ENCODE measurements around the gene RPS27.
A peak's percentile ranks its signal among the peaks of the same experiment; 100 is the strongest.
"Not testable (repeated sequence)": the region's sequence is repeated elsewhere in the genome, so short reads cannot be mapped to it uniquely, and the experiment has no call there.

Gene RPS27

DNA sequence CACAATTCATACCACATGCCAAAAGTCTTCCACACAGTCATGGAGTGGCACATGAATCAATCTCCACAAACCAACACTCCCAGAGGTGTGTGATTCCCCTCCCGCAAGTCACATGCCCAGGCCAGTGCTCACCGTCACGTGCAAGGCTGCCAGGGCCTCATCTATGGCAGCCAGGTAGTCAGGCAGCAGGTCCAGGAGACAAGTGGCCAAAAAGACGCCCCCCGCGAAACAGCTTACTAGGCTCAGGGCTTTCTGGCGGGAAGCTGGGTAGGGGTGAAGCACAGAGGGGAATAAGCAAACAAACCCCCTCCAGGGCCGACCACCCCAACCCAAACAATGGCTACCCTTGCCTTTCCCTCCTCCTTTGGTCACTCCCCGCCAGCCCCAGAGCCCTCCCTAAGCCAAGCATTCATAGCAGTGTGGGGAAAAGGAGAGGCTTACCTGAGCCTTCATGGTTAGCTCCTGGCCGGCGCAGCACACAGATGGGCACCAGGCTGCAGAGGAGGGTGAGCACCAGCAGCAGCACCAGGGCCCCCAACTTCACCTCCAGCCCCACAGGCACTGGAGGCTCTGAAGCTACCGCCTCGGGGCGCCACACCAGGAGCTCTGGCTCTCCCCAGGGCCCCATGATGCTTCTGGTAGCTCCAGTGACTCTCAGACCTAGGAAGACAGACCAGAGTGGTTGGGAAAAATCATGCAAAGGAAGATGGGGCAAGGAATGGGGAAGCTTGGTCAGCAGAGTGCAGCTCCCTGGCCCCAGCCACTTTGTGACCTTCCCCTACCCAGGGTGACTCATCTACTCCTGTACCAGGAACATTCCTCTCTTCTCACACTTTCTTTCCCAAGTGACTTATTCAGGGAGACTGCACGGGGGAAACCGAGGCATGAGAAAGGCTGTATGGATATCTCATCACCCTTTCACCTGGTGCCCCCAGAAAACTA, 28.2 kb upstream of the RPS27 start:
- no peak for DNase-seq

DNA sequence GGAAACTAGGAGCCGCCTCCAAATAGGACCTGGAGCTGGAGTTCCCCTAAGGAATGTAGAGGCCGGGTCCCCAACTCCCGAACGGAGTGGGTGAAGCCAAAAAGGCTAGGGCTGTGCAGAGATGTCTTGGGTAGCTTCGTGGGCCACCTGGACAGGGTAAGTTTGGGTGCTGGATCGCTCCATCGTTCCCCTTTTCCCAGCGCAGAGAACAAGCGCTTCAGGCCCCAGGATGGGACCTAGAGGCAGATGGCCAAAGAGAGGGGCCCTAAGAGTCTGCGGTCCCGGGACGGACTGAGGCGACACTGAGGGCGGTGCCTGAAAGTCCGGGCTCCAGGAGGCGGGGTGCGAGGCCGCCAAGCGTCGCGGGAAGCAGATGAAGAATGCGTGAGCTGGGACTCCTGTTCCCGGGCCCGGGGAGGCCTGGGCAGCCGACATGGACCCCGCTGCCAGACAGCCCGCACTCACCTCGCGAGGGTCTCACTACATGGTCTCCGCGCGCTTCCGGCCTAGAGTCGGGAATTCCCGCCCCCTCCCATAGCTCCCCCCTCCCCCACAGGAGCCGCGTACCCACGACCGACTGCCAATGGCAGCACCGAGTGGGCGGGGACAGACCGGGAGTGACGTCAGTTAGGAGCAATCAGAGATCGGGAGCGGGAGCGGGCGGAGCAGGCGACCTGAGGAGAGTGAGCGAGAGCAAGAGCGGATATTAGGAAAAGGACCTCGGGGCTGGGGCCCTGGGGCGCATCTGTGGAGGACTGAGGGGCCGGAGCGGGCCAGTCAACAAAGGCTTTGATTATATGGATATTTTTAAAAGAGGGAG, 27.3 kb upstream of the RPS27 start, which contains the start of gene SLC39A1:
Gene SLC39A1 (minus strand): TSS at position 508 of the 820 bp plus-strand sequence. CDS start 822 bp downstream, outside the sequence.
- DNase-seq, result peak; percentile 96

GRCh38 chr1:153963850-153964331, 26.7 kb upstream of the RPS27 start:
- DNase-seq, result peak; percentile 37

DNA sequence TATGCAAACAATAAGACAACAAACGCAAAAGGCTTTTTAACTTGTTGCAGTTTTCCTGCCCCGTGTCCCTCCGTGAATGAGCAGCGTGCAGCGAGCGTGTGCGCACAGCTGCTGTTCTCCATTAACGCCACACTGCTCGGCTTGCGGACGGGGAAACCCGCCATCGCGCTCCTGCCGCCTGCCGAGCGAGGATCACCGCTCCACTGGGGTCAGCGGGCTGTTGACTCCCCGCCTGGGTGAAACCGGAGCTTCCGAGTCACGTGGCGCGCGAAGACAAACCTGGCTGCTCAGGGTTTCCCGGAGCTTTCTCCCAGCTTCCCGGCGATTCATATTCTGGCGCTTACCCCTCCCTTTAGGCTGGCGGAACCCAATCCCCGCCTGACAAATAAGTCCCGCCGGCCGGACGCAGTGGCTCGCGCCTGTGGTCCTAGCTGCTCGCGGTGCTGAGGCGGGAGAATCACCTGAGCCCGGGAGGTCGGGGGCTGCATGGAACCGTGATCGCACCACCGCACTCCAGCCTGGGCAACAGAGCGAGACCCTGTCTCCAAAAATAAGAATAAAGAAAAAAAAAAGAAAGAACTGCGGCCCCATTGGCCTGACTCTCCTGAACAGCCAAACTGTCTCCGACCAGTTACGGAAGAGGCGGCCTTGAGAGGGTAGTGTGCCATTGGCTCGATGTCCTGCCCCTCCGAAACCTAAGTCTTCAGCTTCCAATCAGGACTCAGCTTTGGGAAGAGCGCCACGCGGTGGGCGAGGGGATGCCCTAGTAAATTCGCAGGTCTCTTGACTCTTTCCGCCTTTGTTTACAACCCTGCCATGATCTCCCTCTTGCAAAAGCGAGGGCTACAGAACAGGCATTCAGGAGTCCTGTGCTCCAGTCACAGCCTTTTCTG, 23.2 kb upstream of the RPS27 start, which contains the start of gene CREB3L4:
Gene CREB3L4 (plus strand): TSS at position 796 of the 893 bp plus-strand sequence. CDS start 624 bp downstream, outside the sequence.
- peak; percentile 97 for DNase-seq

DNA sequence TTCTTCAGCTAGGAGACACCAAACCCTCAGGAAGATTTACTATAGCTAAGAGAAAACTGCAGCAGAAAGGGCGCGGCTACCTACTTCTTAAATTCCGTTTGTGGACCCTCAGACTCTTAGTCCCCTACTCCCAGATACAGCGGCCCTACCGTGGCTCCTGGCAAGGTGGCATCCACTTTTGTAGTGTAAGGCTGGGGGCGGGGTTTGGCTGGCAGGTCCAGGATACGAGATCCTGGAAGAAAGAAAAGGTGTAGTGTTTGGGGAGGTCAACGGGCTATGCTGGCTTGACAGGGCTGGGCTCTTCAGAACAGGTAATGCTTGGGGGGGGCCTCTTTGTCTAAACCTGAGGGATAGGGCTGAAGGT, 22.6 kb upstream of the RPS27 start:
- peak; percentile 82 for DNase-seq

- no peak for DNase-seq
These were observed 22.2 kb upstream of the RPS27 start for GRCh38 chr1:153968408-153968807.

GRCh38 chr1:153968972-153969371, 21.6 kb upstream of the RPS27 start:
- DNase-seq, result no peak

GRCh38 chr1:153970346-153970745, 20.2 kb upstream of the RPS27 start:
- DNase-seq, result no peak

- no peak for DNase-seq
These were observed 17.5 kb upstream of the RPS27 start for GRCh38 chr1:153973071-153973470.

- DNase-seq, result no peak
These were observed 17.0 kb upstream of the RPS27 start for GRCh38 chr1:153973525-153973924.

DNA sequence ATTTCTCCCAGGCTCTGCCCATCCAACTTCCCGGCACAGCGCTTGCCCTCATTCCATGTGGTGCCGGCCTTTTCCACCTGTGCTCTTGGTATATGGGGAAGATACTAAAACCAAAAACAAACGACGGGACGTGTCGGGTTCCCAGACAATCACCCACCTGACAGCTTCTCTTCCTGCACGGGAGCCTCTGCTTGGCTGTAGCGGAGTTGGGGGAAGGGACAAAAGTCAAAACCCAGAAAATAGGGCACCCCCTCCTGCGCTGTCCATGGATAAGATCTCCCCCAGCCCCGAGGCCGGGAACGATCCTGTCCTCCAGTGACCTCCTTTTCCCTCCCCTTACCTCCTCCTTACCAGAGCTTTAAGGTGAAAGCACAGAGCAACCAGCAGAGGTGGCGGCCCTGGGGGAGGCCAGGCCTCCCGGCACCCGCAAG, 13.7 kb upstream of the RPS27 start:
- no peak for DNase-seq

- DNase-seq, result peak; percentile 77
These were observed 13.0 kb upstream of the RPS27 start, which contains the start of gene JTB for GRCh38 chr1:153977250-153978240. Gene JTB (minus strand): TSS chr1:153977674. CDS start chr1:153977252, 422 bp downstream.

DNA sequence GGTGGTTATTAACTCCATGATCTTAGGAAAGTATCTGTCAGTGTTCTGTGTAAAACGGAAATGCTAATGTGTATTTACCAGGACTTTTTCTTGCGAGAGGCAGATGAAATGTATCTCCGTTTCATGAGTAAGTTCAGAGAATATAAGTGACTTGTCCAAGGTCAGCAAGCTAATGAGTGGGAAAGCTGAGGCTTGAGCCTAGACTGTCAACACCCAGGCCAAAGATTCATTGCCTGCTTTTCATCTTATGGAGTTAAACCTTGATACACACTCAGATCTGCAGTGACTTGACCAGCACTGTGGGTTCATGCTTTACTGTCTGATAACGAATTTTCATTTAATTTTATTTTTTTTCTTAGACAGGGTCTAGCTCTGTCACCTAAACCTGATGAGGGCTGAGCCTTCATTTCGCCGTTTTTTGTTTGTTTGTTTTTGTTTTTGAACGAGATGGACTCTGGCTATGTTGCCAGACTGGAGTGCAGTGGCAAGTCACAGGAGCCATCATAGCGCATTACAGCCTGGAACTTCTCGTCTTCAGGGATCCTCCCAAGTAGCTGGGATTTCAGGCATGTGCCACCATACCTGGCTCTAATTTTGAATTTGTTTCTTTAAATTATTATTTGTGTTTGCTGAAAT, 12.2 kb upstream of the RPS27 start:
- no peak for DNase-seq

DNA sequence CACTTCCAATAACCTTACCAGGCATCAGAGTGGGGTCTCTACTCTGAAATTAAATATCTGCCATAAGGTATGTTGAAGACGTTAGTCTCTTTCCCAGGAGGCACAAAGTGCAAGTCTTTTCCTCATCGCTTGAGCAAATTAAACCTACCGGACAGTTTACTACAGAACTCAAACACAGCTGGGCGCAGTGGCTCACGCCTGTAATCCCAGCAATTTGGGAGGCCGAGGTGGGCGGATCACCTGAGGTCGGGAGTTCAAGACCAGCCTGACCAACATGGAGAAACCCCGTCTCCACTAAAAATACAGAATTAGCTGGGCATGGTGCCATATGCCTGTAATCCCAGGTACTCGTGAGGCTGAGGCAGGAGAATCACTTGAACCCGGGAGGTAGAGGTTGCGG, 11.5 kb upstream of the RPS27 start:
- not testable (repeated sequence) for DNase-seq

DNA sequence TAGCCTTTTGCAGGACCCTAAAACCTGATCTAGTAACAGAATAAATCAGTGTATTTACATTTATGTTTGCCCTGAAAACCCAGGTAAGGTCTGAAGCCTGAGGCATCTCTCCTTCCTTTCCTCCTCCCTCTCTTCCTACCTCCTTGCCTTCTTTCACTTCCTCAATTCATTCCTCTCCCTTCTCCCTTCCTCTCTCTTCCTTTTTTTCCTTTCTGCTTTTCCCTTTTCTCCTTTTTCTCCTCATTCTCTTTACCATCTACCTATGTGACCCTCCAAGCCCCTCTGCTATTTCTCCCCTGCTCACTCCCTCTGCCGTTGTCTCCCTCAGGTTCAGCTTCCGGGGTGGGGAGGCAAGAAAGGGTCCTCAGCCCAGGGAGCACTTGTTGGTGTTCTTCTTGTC, 8.8 kb upstream of the RPS27 start:
- DNase-seq, result not testable (repeated sequence)

GRCh38 chr1:153984123-153984894, 6.3 kb upstream of the RPS27 start:
- DNase-seq, result no peak

DNA sequence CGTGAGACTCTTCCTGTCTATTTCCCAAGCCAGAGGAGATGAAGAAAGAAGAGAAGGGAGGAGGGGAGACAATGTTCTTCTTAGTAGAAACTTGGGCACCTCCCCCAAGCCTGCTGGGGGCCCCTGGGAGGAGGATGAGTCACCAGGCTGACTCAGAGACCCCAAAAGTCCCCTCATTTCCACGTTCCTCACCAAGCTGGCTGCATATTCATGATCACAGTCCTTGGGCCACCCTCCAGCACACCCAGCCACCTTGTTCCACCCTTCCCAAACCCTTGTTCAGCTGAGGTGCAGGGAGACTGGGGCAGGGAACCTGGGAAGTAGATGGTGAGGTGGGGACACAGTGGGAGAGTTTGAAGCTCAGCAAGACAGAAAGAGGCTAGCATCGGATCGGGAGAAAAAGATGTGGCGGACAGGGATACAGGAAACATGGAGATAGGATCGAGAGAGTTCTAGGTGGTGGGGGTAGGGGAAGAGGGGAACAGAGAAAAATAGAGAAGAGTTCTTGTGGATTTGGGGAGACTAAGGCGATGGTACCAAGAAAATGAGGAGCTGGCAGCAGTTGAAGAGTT, 5.1 kb upstream of the RPS27 start:
- DNase-seq, result no peak

DNA sequence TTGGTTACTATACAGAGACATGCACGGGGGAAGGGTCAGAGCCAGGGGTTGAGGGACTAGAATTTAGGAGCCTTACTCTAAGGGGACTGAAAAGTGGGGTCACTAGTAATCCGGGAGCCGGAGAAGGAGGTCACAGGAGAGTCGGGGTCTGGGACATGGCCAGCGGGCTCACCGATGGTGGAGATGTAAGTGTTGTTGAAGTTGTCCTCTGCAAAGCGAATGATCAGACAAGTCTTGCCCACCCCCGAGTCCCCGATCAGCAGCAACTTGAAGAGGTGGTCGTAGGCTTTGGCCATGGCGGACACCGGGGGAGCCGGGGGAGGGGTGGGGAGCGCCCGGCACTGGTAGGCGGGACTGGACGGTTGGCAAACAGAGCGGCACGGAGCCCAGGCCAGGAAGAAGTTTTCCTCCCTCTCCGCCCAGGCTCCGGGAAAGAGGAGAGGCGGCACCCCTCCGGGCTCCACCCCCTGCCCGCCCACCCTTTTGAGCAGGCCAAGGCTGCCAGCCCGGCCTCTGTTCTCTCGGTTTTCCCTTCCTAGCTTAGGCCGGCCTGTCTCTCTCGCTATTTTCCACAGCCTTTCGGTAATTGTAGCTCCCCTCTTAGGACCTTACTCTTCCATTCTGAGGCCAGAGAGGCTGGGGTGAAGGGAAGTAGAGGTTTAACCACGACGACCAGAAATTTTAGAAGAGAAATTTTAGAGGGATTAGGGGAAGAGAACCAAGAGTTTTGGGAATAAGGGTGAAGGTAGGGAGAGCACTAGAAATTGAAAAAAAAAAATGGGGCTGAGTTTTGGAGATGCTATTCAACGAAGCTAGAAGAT, 4.4 kb upstream of the RPS27 start, which contains the start of gene RAB13:
Gene RAB13 (minus strand): TSS at position 399 of the 821 bp plus-strand sequence. CDS start 103 bp downstream, at position 296.
- DNase-seq, result peak; percentile 87

Data from NCI-H510A treated with DMSO at 0.1 percent for 48 hours (cell line).